ENCODE measurements around the gene PPARA. TPM values are rescaled to one million over a fixed set of nuclear protein-coding genes. Genes with fewer than 3 reads are reported as not detected.

The PPARA gene
- total RNA-seq, 2 experiments from 2014 or later: 3.3 to 10.5 TPM

- H3K4me3 ChIP-seq (ENCODE audit: low read depth, low read length, poor library complexity, severe bottlenecking): no peak overlapping the region
- no peaks in the 10 kb centered on the region for H3K79me2 ChIP-seq (ENCODE audit: insufficient read depth, low read depth, low read length)
- DNase-seq (ENCODE audit: low spot score): no peak
- CTCF ChIA-PET (ENCODE audit: unreplicated experiment): no interaction called here
- H3K36me3 ChIP-seq (ENCODE audit: insufficient read depth, low read length): no peaks in the 10 kb centered on the region
- no peak overlapping the region for H3K4me2 ChIP-seq (ENCODE audit: low read length)
- H3K9me2 ChIP-seq (ENCODE audit: insufficient read depth, low read length): no peaks in the 10 kb centered on the region
- no peak overlapping the region for H2AFZ ChIP-seq (ENCODE audit: low read length)
- intact Hi-C loops (cut with micrococcal nuclease; ENCODE audit: unreplicated experiment): no loop called here
- no peak overlapping the region for H3K27ac ChIP-seq (ENCODE audit: low read depth, low read length, poor library complexity, severe bottlenecking)
- H3K9me3 ChIP-seq (ENCODE audit: low read length): peaks cover 14% of the 10 kb centered on the region; the same call in 1 of the 2 replicates
- H3K4me1 ChIP-seq (ENCODE audit: insufficient read depth, low read length, poor library complexity, severe bottlenecking): peaks cover 27% of the 10 kb centered on the region
- no TSS peak for BruUV-seq (replicated peaks)
- TF ChIP-seq CTCF (conservative IDR thresholded peaks at IDR 0.05; ENCODE audit: low read length): no peak
- no peak for TF ChIP-seq EZH2phosphoT487 (IDR thresholded peaks at IDR 0.05; ENCODE audit: borderline replicate concordance, low read depth, low read length)
- H4K20me1 ChIP-seq (ENCODE audit: insufficient read depth, low read length): no peaks in the 10 kb centered on the region
- POLR2A ChIA-PET: interaction anchor here (0.6 kb wide), 1 partner anchor 92 kb away, joined by 6 read pairs; no protein-coding TSS in a partner anchor
Observed at GRCh38 chr22:46241396-46242007, 91.2 kb downstream of the PPARA start.

GRCh38 chr22:46242076-46242475, 91.8 kb downstream of the PPARA start:
- POLR2A ChIA-PET: interaction anchor here (0.6 to 0.8 kb wide), 2 partner anchors 13 to 92 kb away, joined by 3 to 6 read pairs; no protein-coding TSS in a partner anchor
- H3K9me3 ChIP-seq (ENCODE audit: low read length): peaks cover 14% of the 10 kb centered on the region; the same call in 1 of the 2 replicates
- BruUV-seq (replicated peaks): no TSS peak
- no peak overlapping the region for H3K27ac ChIP-seq (ENCODE audit: low read depth, low read length, poor library complexity, severe bottlenecking)
- H3K4me2 ChIP-seq (ENCODE audit: low read length): no peak overlapping the region
- CTCF ChIA-PET (ENCODE audit: unreplicated experiment): interaction anchor here (0.6 kb wide), 1 partner anchor 38 kb away, joined by 4 read pairs; no protein-coding TSS in a partner anchor
- H3K4me3 ChIP-seq (ENCODE audit: low read depth, low read length, poor library complexity, severe bottlenecking): no peak overlapping the region
- no peak overlapping the region for H2AFZ ChIP-seq (ENCODE audit: low read length)
- no peaks in the 10 kb centered on the region for H3K36me3 ChIP-seq (ENCODE audit: insufficient read depth, low read length)
- intact Hi-C loops (cut with micrococcal nuclease; ENCODE audit: unreplicated experiment): no loop called here
- H3K9me2 ChIP-seq (ENCODE audit: insufficient read depth, low read length): no peaks in the 10 kb centered on the region
- H4K20me1 ChIP-seq (ENCODE audit: insufficient read depth, low read length): no peaks in the 10 kb centered on the region
- no peak for DNase-seq (ENCODE audit: low spot score)
- H3K79me2 ChIP-seq (ENCODE audit: insufficient read depth, low read depth, low read length): no peaks in the 10 kb centered on the region
- H3K4me1 ChIP-seq (ENCODE audit: insufficient read depth, low read length, poor library complexity, severe bottlenecking): peaks cover 27% of the 10 kb centered on the region
- TF ChIP-seq EZH2phosphoT487 (IDR thresholded peaks at IDR 0.05; ENCODE audit: borderline replicate concordance, low read depth, low read length): no peak
- no peak for TF ChIP-seq CTCF (conservative IDR thresholded peaks at IDR 0.05; ENCODE audit: low read length)

- TF ChIP-seq EZH2phosphoT487 (IDR thresholded peaks at IDR 0.05; ENCODE audit: borderline replicate concordance, low read depth, low read length): no peak
- no peak for TF ChIP-seq CTCF (conservative IDR thresholded peaks at IDR 0.05; ENCODE audit: low read length)
- ChIA-PET POLR2A (no interaction called here), CTCF (ENCODE audit: unreplicated experiment) (no interaction called here)
- no peaks in the 10 kb centered on the region for H3K79me2 ChIP-seq (ENCODE audit: insufficient read depth, low read depth, low read length)
- intact Hi-C loops (cut with micrococcal nuclease; ENCODE audit: unreplicated experiment): no loop called here
- H3K9me3 ChIP-seq (ENCODE audit: low read length): no peaks in the 10 kb centered on the region
- no peaks in the 10 kb centered on the region for H3K36me3 ChIP-seq (ENCODE audit: insufficient read depth, low read length)
- DNase-seq (ENCODE audit: low spot score): no peak
- H2AFZ ChIP-seq (ENCODE audit: low read length): no peak overlapping the region
- no peak overlapping the region for H3K4me2 ChIP-seq (ENCODE audit: low read length)
- no peak overlapping the region for H3K27ac ChIP-seq (ENCODE audit: low read depth, low read length, poor library complexity, severe bottlenecking)
- no TSS peak for BruUV-seq (replicated peaks)
- peaks cover 23% of the 10 kb centered on the region for H3K4me1 ChIP-seq (ENCODE audit: insufficient read depth, low read length, poor library complexity, severe bottlenecking)
- H3K4me3 ChIP-seq (ENCODE audit: low read depth, low read length, poor library complexity, severe bottlenecking): no peak overlapping the region
- no peaks in the 10 kb centered on the region for H4K20me1 ChIP-seq (ENCODE audit: insufficient read depth, low read length)
- H3K9me2 ChIP-seq (ENCODE audit: insufficient read depth, low read length): no peaks in the 10 kb centered on the region
Observed at GRCh38 chr22:46244771-46245170, 94.4 kb downstream of the PPARA start.
